GM12865 (cell line): ENCODE measurements around the gene PREP.

ENCODE experiments used
- DNase-seq: peaks from one replicate; pipeline ENCODE4 v3.0.0; 2010; ENCODE audit warnings: low read depth
- H3K4me3 ChIP-seq: 2 replicates; pipeline ENCODE4 v1.5.1; 2011; ENCODE audit warnings: mild to moderate bottlenecking, low read depth, low read length, control low read depth
- CTCF ChIP-seq: IDR thresholded peaks from 2 replicates; pipeline ENCODE4 v1.5.1; 2011; ENCODE audit warnings: low read length, control low read depth, low read depth, inconsistent platforms; ENCODE audit not compliant: insufficient read depth; ENCODE audit errors: missing control alignments

Gene PREP

GRCh38 chr6:105402939-105403935 lies at the start of gene PREP:
Gene PREP (minus strand): TSS chr6:105403082. CDS start chr6:105402891, 191 bp downstream.
- H3K4me3 ChIP-seq: peak within 1 kb of the TSS; percentile 99
- DNase-seq: peak; percentile 95
- TF ChIP-seq CTCF: peak; percentile 77

- no peak for DNase-seq
- H3K4me3 ChIP-seq: no peak overlapping the region
- TF ChIP-seq CTCF: no peak
Measured at GRCh38 chr6:105452376-105452775, 49.5 kb upstream of the PREP start.

- TF ChIP-seq CTCF: no peak
- no peak for DNase-seq
- H3K4me3 ChIP-seq: no peak overlapping the region
Measured at GRCh38 chr6:105449756-105450390, 47.0 kb upstream of the PREP start.

GRCh38 chr6:105445481-105445880 lies 42.6 kb upstream of the PREP start:
- H3K4me3 ChIP-seq: no peak overlapping the region
- TF ChIP-seq CTCF: no peak
- DNase-seq: no peak

GRCh38 chr6:105443941-105444340 lies 41.1 kb upstream of the PREP start:
- TF ChIP-seq CTCF: no peak
- H3K4me3 ChIP-seq: no peak overlapping the region
- DNase-seq: no peak

- DNase-seq: no peak
- H3K4me3 ChIP-seq: no peak overlapping the region
Measured at GRCh38 chr6:105442369-105442768, 39.5 kb upstream of the PREP start.

More at GRCh38 chr6:105442369-105442768, 39.5 kb upstream of the PREP start:
- no peak for TF ChIP-seq CTCF
